Measurements from ENCODE around the gene SNX33.

GRCh38 chr15:75669879-75670212 lies 22.1 kb downstream of the SNX33 start:
- TF ChIP-seq CEBPB (IDR thresholded peaks at IDR 0.05; ENCODE audit: low read depth) (no peak), CTCF (IDR thresholded peaks at IDR 0.05 in 2 of 3, conservative IDR thresholded peaks at IDR 0.05 in 1 of 3; ENCODE audit: borderline replicate concordance in 1 of 3, insufficient read depth in 1 of 3, low read depth in 2 of 3, low read length in 2 of 3) (no peak), EZH2 (IDR thresholded peaks at IDR 0.05) (no peak), POLR2A (IDR thresholded peaks at IDR 0.05; ENCODE audit: borderline replicate concordance, extremely low read depth, insufficient read depth, insufficient read length) (no peak)
